ENCODE measurements around the gene GATAD2B.

Gene GATAD2B

GRCh38 chr1:153798468-153798780 is 124.3 kb downstream of the GATAD2B start:
- H3K27ac ChIP-seq (ENCODE audit: extremely low read depth, low read depth, low read length) = no peak overlapping the region
- ChIA-PET POLR2A (interaction anchor here (1.6 to 1.9 kb wide), 3 partner anchors 169 to 192 kb away, joined by 5 to 8 read pairs (median 8); partner anchors contain the start of genes CREB3L4, JTB and RPS27), CTCF (interaction anchor here (0.6 to 4.4 kb wide), 18 partner anchors 11 to 187 kb away, joined by 3 to 46 read pairs (median 4); partner anchors contain the start of genes CREB3L4, DENND4B, GATAD2B and JTB)

DNA sequence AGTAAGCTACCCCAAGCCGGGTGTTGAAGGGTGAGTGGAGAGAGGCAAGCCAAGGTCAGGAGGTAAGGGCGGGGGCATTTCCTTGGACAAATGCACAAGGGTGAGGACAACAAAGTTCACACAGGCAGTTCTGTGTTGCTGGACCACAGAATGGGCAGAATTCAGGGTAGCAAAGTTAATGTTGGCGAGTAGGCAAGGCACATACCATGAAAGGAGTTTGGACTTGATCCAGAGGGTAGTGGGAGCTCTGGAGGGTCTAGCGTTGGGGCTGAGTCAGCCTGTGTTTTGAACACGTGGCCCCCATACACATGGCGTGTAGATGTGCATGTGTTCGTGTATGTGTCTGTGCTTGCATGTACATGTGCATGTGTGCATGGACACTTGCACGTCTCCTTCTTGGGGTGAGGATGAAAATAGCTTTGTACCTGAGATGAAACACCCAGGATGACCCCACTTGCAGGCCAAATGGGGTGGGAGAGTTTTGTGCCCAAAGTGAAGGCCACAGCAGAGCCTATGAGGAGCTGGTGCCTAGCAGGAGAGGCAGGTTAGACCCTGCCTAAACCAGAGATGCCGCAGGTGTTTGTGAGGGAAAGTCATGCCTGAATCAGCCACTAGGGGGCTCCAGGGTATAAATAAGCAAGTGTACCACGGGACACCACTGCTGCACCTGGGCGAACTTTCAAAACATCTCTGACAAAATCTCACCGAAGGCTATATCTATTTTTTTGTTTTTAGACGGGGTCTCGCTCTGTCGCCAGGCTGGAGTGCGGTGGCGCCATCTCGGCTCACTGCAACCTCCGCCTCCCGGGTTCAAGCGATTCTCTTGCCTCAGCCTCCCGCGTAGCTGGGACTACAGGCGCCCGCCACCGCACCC is 125.7 kb downstream of the GATAD2B start:
- ChIA-PET CTCF (interaction anchor here (0.6 to 4.4 kb wide), 33 partner anchors 10 to 1232 kb away, joined by 3 to 46 read pairs (median 5); partner anchors contain the start of genes CREB3L4, DENND4B, GATAD2B and RAB13), POLR2A (interaction anchor here (0.7 to 1.9 kb wide), 4 partner anchors 13 to 181 kb away, joined by 3 to 8 read pairs (median 4); partner anchors contain the start of genes CREB3L4 and JTB)
- no peaks in the 10 kb centered on the region for H3K4me1 ChIP-seq (ENCODE audit: control insufficient read depth, insufficient read depth, low read length)
- no peak overlapping the region for H3K4me3 ChIP-seq (ENCODE audit: low read depth, low read length)
- peaks cover 0 to 4% of the 10 kb centered on the region in 2 experiments; a peak in 1 of 3 replicates for H3K36me3 ChIP-seq (ENCODE audit: control insufficient read depth in 2 of 2, insufficient read depth in 1 of 2, low read length in 2 of 2)
- no peaks in the 10 kb centered on the region for H3K9me3 ChIP-seq (ENCODE audit: control insufficient read depth, insufficient read depth, low read depth, low read length)
- no peak overlapping the region for H3K27ac ChIP-seq (ENCODE audit: extremely low read depth, low read depth, low read length)
- TF ChIP-seq ZNF660 (tag by site-specific recombination; IDR thresholded peaks at IDR 0.05) (no peak), ZNF2 (tag by site-specific recombination; IDR thresholded peaks at IDR 0.05) (peak; percentile 88), ZNF600 (tag by site-specific recombination; IDR thresholded peaks at IDR 0.05) (no peak), PRDM4 (tag by site-specific recombination; IDR thresholded peaks at IDR 0.05) (no peak), ZNF501 (tag by site-specific recombination; IDR thresholded peaks at IDR 0.05) (no peak), ZNF16 (tag by site-specific recombination; IDR thresholded peaks at IDR 0.05; ENCODE audit: low read depth) (no peak), ZNF548 (tag by site-specific recombination; IDR thresholded peaks at IDR 0.05) (no peak), ZNF530 (tag by site-specific recombination; IDR thresholded peaks at IDR 0.05; ENCODE audit: low read depth) (no peak), ZEB2 (tag by site-specific recombination; IDR thresholded peaks at IDR 0.05) (0 out of 2 replicates have a peak, but pooled peaks have one; percentile 48), ZNF366 (tag by site-specific recombination; conservative IDR thresholded peaks at IDR 0.05) (no peak), TCF7L2 (IDR thresholded peaks at IDR 0.05; ENCODE audit: borderline replicate concordance, low read depth, low read length) (no peak), ZNF202 (tag by site-specific recombination; IDR thresholded peaks at IDR 0.05; ENCODE audit: borderline replicate concordance) (no peak), ZNF621 (tag by site-specific recombination; IDR thresholded peaks at IDR 0.05) (no peak), ZSCAN30 (tag by site-specific recombination; IDR thresholded peaks at IDR 0.05) (peak; percentile 63; the same call in 1 of the 2 replicates), ZNF23 (tag by site-specific recombination; IDR thresholded peaks at IDR 0.05; ENCODE audit: borderline replicate concordance) (no peak)
- TF ChIP-seq, protein P1, sequence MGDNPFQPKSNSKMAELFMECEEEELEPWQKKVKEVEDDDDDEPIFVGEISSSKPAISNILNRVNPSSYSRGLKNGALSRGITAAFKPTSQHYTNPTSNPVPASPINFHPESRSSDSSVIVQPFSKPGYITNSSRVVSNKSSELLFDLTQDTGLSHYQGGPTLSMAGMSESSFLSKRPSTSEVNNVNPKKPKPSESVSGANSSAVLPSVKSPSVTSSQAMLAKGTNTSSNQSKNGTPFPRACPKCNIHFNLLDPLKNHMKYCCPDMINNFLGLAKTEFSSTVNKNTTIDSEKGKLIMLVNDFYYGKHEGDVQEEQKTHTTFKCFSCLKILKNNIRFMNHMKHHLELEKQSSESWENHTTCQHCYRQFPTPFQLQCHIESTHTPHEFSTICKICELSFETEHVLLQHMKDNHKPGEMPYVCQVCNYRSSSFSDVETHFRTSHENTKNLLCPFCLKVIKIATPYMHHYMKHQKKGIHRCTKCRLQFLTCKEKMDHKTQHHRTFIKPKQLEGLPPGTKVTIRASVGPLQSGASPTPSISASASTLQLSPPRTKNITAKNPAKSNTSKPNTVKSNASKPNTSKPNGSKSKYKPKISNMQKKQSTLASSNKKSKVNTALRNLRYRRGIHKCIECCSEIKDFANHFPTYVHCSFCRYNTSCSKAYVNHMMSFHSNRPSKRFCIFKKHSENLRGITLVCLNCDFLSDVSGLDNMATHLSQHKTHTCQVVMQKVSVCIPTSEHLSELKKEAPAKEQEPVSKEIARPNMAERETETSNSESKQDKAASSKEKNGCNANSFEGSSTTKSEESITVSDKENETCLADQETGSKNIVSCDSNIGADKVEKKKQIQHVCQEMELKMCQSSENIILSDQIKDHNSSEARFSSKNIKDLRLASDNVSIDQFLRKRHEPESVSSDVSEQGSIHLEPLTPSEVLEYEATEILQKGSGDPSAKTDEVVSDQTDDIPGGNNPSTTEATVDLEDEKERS (tag by site-specific recombination; IDR thresholded peaks at IDR 0.05) = 0 out of 2 replicates have a peak, but pooled peaks have one; percentile 29
- TF ChIP-seq, protein P2, sequence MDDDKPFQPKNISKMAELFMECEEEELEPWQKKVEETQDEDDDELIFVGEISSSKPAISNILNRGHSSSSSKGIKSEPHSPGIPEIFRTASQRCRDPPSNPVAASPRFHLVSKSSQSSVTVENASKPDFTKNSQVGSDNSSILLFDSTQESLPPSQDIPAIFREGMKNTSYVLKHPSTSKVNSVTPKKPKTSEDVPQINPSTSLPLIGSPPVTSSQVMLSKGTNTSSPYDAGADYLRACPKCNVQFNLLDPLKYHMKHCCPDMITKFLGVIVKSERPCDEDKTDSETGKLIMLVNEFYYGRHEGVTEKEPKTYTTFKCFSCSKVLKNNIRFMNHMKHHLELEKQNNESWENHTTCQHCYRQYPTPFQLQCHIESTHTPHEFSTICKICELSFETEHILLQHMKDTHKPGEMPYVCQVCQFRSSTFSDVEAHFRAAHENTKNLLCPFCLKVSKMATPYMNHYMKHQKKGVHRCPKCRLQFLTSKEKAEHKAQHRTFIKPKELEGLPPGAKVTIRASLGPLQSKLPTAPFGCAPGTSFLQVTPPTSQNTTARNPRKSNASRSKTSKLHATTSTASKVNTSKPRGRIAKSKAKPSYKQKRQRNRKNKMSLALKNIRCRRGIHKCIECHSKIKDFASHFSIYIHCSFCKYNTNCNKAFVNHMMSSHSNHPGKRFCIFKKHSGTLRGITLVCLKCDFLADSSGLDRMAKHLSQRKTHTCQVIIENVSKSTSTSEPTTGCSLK (tag by site-specific recombination; IDR thresholded peaks at IDR 0.05) = no peak

More at GRCh38 chr1:153798468-153798780, 124.3 kb downstream of the GATAD2B start:
- H3K36me3 ChIP-seq (ENCODE audit: control insufficient read depth in 2 of 2, insufficient read depth in 1 of 2, low read length in 2 of 2) = peaks cover 0 to 14% of the 10 kb centered on the region in 2 experiments; a peak in 1 of 3 replicates
- no peaks in the 10 kb centered on the region for H3K4me1 ChIP-seq (ENCODE audit: control insufficient read depth, insufficient read depth, low read length)
- H3K9me3 ChIP-seq (ENCODE audit: control insufficient read depth, insufficient read depth, low read depth, low read length) = no peaks in the 10 kb centered on the region
- TF ChIP-seq ZNF324 (tag by site-specific recombination; IDR thresholded peaks at IDR 0.05) (no peak), RBAK (tag by site-specific recombination; IDR thresholded peaks at IDR 0.05) (no peak), ZNF146 (tag by site-specific recombination; IDR thresholded peaks at IDR 0.05) (no peak), ZNF843 (tag by site-specific recombination; IDR thresholded peaks at IDR 0.05) (no peak), ZNF473 (tag by site-specific recombination; IDR thresholded peaks at IDR 0.05) (no peak), ZNF121 (tag by site-specific recombination; IDR thresholded peaks at IDR 0.05) (no peak), REPIN1 (tag by site-specific recombination; IDR thresholded peaks at IDR 0.05; ENCODE audit: low read depth) (no peak), ZNF433 (tag by site-specific recombination; IDR thresholded peaks at IDR 0.05; ENCODE audit: low read depth) (no peak), ZNF23 (tag by site-specific recombination; IDR thresholded peaks at IDR 0.05; ENCODE audit: borderline replicate concordance) (no peak), ZNF558 (tag by site-specific recombination; IDR thresholded peaks at IDR 0.05) (no peak), ZIC2 (tag by site-specific recombination; IDR thresholded peaks at IDR 0.05) (no peak), ZNF248 (tag by site-specific recombination; IDR thresholded peaks at IDR 0.05) (no peak), ZNF610 (tag by site-specific recombination; IDR thresholded peaks at IDR 0.05; ENCODE audit: borderline replicate concordance) (no peak), ZNF114 (tag by site-specific recombination; IDR thresholded peaks at IDR 0.05) (no peak), ZNF449 (tag by site-specific recombination; IDR thresholded peaks at IDR 0.05) (no peak), ZNF133 (tag by site-specific recombination; IDR thresholded peaks at IDR 0.05) (no peak)
- H3K4me3 ChIP-seq (ENCODE audit: low read depth, low read length) = no peak overlapping the region
